Dedifferentiated amniotic fluid mesenchymal stem cell (primary cell): ENCODE data around the gene FGF14.

Source experiments
- DNase-seq: peaks from one replicate; pipeline ENCODE4 v3.0.0-alpha.2; 2016; ENCODE audit errors: extremely low spot score

The FGF14 gene

DNA sequence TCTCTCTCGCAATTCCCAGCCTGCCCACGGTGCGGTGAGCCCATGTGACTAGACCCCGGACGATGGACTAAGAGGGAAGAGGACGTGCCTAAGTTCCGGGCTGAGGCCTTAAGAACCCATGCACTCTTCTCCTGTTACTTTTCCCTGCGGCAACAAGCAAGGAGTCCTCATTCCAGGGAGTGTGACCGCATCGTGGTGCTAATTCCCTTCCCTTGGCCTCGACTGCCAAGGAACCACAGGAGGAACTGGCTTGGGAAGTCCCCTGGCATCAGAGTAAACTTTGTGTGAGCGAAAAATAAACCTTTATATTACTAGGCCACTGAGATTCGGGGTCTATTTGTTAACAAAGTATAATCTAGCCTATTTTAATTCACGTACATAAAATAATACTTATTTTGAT is 34.0 kb downstream of the FGF14 start:
- no peak for DNase-seq

DNA sequence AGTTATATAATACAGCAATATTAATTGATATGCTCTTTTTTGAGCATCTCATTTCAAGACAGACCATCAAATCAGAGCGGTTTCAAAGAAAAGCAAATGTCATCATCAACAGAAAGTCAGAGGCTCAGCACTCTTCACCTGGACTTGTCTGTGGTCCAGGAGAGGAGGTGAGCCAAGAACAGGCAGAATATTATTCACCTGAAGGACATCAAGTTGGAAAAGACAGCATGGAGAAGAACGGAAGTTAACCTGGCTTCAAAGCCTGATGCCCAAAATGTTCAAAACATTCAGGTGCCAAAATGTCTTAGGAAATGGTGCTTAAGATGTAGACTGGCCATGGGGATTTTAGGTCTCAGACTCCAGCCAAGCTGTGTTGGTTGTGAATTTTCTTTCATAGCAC is 40.7 kb downstream of the FGF14 start:
- DNase-seq, result no peak

GRCh38 chr13:102359264-102359663 is 42.6 kb downstream of the FGF14 start:
- no peak for DNase-seq

- no peak for DNase-seq
Measured at GRCh38 chr13:102355251-102355650, 46.6 kb downstream of the FGF14 start.

DNA sequence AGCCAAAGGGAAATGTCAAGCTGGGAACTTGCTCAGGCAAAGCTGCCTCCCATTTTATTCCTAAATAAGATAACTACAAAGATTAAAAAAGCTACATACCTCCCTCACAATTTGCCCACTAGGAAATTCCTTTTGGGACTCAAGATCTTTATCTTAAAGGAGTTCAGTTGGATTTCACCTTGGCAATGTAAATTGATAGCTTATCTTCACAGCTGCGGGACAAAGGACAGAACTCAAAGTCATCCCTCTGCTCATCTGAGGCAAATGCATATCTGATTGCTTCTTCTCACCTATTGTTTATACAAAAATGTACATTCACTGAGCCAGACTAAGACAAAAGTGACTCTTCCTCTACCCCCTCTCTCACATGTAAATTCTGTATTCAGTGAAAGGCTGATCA is 47.8 kb downstream of the FGF14 start:
- no peak for DNase-seq

DNA sequence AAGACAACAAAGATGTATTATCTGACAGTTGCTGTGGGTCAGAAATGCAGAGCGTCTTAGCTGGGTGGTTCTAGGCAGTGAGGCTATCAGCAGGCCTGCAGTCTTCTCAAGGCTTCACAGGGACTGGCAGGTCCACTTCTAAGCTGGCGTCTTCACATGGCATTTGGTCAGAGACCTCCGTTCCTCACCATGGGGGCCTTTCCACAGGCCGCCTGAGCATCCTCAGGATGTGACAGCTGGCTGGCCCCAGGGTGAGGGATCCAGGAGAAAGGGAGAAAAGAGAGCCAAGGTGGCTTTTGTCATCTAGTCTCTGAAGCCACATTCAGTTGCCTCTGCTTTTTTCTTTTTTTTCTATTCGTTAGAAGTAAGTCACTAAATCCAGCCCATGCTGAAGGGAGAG is 50.3 kb downstream of the FGF14 start:
- no peak for DNase-seq

GRCh38 chr13:102347490-102347889 is 54.4 kb downstream of the FGF14 start:
- no peak for DNase-seq

GRCh38 chr13:102346769-102347168 is 55.1 kb downstream of the FGF14 start:
- no peak for DNase-seq

DNA sequence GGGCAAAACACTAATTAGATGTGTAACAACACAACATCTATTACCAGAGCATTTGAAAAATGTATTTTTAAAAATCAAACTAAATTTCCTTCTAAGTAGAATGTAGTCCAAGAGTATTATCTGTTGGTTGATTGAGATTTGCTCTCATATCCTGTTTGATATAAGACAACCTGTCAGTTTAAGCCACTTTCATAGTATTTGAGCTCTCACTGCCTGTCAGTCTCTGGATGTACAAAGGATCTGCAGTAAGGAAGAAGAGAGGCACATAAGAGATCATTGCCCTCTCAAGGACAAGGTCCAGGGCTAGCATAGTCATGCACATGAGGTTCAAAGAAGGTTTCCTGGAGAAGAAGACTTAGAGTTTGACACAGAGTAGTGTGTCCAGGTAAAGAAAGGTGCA is 57.4 kb downstream of the FGF14 start:
- no peak for DNase-seq

GRCh38 chr13:102333320-102334198 is 68.3 kb downstream of the FGF14 start:
- DNase-seq, result no peak

- no peak for DNase-seq
Measured at GRCh38 chr13:102328909-102329308, 72.9 kb downstream of the FGF14 start.

GRCh38 chr13:102327119-102327617 is 74.7 kb downstream of the FGF14 start:
- DNase-seq, result no peak

DNA sequence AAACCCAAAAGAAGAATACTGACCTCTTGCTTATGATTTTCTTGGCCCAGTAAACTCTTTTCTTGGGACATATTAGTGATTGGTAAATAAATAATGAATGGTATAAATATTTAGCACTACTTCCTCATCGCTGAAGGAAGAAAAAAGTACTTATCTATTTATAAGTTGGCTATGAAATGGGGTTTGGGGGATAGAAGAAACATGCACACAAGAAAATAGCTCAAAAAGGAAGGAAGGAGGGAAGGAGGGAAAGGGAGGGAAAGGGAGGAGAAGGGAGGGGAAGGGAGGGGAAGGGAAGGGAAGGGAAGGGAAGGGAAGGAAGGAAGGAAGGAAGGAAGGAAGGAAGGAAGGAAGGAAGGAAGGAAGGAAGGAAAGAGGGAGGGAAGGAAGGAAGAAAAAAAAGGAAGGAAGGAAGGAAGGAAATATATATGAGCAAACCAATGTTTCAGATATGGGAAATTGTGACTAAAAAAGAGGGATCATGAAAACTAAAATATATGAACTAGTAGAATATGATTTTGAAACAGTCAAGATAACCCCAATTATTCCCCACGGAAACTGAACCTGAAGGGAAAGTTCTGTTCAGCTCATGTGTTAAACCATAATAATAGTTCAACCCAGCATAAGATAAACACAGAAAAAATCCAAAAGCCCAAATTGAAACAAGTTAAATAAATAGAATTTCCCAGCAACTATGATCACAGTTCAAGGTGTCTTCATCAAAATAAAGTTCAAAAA is 75.3 kb downstream of the FGF14 start:
- DNase-seq, result no peak

DNA sequence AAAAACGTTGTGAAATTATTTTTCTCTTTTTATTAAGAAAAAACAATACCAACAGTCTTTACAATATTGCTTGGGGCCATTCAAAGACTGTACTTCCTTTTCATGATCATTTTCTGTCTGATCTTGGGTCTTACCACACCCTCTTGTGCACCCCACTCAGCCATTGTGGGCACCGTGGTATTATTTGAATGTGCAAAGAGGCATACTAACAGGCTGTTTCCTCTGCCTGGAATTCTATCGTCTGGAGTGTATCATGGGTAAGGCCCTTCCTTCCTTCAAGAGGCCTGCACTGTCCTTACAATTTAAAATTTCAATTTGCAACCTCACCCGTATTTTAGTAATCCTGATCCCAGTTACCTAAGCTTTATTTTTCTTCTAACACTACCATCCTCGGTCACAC is 76.5 kb downstream of the FGF14 start:
- no peak for DNase-seq

DNA sequence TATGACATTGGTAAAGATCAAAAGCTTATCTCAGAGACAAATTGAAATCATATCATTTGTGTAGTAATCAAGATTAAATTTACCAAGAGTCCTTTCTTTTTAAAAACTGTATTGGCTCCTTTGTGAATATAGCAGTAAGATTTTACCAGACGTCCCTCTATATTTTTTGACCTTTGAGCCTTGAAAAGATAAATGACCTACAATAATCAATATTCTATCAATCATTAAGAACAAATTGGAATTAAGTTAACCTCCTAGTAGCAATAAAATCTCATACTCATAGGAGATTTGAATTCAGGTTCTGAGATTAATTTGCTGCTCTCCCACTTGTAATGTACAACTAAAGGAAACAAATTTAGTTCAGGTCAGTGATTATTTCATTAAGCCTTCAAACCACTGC is 78.3 kb downstream of the FGF14 start:
- no peak for DNase-seq

- DNase-seq, result no peak
Measured at GRCh38 chr13:102323012-102323411, 78.8 kb downstream of the FGF14 start.

DNA sequence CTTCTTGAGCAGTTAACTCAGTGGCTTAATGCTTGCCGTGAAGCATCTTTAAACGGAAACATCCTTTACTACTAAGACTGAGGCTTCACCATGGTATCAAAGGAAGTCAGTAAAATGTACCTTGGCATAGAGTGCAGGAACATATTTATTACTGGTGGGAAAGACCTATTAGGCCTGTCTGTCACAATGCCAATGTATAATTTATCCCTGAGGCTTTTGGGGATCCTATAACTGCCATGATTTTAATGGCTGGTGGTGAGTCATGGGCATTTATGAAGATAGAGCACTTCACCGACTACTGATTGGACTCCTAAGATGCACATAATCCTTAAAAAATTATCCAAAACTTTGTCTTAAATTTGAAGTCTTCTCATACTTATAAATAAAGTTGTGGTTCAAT is 79.6 kb downstream of the FGF14 start:
- no peak for DNase-seq

- no peak for DNase-seq
Measured at GRCh38 chr13:102318233-102318632, 83.6 kb downstream of the FGF14 start.

- no peak for DNase-seq
Measured at GRCh38 chr13:102317593-102317992, 84.3 kb downstream of the FGF14 start.

DNA sequence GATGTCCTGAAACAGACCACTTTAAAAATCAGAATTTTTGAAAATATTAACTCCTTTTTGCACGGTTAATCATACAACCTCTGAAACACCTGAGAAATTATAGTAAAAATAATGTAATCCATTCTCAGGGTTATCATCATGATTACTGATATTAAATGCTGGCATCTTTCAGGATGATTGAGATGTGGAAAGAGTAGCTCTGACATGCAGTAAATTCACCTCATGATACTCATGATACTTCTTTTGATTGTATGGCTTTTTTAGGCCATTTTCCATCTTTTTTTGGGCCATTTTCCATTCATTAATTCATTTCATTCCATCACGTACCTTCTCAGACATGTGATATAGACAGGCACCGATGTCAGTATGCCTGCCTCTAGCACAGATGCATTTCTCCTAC is 85.1 kb downstream of the FGF14 start:
- DNase-seq, result no peak

- DNase-seq, result no peak
Measured at GRCh38 chr13:102312841-102313240, 89.0 kb downstream of the FGF14 start.

DNA sequence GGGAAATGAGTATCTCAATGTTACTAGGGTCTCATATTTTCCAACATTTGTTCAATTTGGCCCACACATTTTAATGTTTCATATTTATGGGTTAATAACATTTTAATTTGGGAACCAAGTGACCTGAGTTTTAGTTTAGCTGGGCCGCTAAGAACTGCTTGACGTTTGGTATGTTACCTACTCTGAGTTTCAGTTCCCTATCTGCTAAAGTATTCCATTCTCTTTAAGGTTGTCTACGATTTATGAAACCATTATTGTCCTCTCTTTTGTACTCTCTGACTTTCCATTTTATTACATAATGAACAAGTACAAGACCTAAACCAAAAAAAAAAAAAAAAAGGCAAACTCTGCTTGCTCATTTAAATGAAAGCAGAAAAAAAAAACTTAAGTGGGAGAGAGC is 89.9 kb downstream of the FGF14 start:
- DNase-seq, result no peak

DNA sequence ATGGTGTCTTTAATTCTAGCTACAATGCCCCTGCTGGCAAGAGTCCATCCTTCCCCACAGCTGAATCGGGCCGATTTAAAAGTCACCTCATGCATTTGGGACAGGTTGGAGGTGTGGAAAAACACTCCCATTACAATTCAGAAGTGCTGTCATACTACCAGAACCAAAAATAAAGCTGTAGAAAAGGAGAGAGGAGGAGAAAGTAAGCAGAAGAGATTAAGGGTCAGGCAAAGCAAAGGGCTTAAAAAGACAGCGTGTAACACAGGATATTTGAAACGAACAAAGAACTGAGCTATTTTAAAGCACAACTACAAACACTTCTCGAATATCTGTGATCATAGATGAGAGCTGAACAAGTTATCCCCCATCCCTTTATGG is 90.4 kb downstream of the FGF14 start:
- DNase-seq, result no peak
